Esophagus muscularis mucosa (tissue), 4 donors: ENCODE data around the gene BST1. TPM values are rescaled to one million over a fixed set of nuclear protein-coding genes. Genes with fewer than 3 reads are reported as not detected.
A peak's percentile ranks its signal among the peaks of the same experiment; 100 is the strongest.

Experiments used
- DNase-seq: peaks from one replicate; pipeline ENCODE4 v3.0.0-alpha.2; 2017; ENCODE audit errors: extremely low spot score
- H3K27ac ChIP-seq, 4 donors: fragments of 200-600 bp; sonication (generic); replicated peaks in 1 of 4; 1 replicate in 3 of 4; 2 replicates in 1 of 4; pipeline ENCODE4 v1.5.1; 2016 to 2019; ENCODE audit warnings: mild to moderate bottlenecking in 1 of 4
- H3K27me3 ChIP-seq, 4 donors: fragments of 200-600 bp; sonication (generic); one replicate each; pipeline versions ENCODE4 v1.5.1 to v1.6.0; 2016 to 2019
- H3K36me3 ChIP-seq, 4 donors: fragments of 200-600 bp; sonication (generic); one replicate each; pipeline ENCODE4 v1.5.1; 2016 to 2019
- H3K4me1 ChIP-seq, 4 donors: fragments of 200-600 bp; sonication (generic); one replicate each; pipeline ENCODE4 v1.5.1; 2016 to 2019
- H3K4me3 ChIP-seq, 4 donors: fragments of 200-600 bp; sonication (generic); 1 replicate in 2 of 4; 2 replicates in 2 of 4; pipeline ENCODE4 v1.5.1; 2016 to 2019; ENCODE audit warnings: mild to moderate bottlenecking in 4 of 4, moderate library complexity in 1 of 4
- H3K9me3 ChIP-seq, 4 donors: fragments of 200-600 bp; sonication (generic); 1 replicate in 3 of 4; 2 replicates in 1 of 4; pipeline ENCODE4 v1.5.1; 2016 to 2019
- CTCF ChIP-seq, 3 experiments: fragments of 200-600 bp in 2 of 3; fragments of 450-650 bp in 1 of 3; sonication (generic) in 2 of 3; IDR thresholded peaks; one replicate each; pipeline ENCODE4 v1.5.1; 2017 to 2019; ENCODE audit warnings: antibody characterized with exemption in 3 of 3, mild to moderate bottlenecking in 2 of 3, moderate library complexity in 1 of 3
- EP300 ChIP-seq: sonication (generic); formaldehyde crosslinking; IDR thresholded peaks from one replicate; pipeline ENCODE4 v1.6.1; 2017; ENCODE audit warnings: antibody characterized with exemption
- POLR2A ChIP-seq: fragments of 450-650 bp; IDR thresholded peaks from one replicate; pipeline ENCODE4 v1.6.1; 2017; ENCODE audit warnings: antibody characterized with exemption, moderate library complexity, mild to moderate bottlenecking, low read depth
- POLR2AphosphoS5 ChIP-seq, 2 donors: sonication (generic); formaldehyde crosslinking; IDR thresholded peaks; one replicate each; pipeline ENCODE4 v1.6.1; 2017; ENCODE audit warnings: antibody characterized with exemption in 2 of 2
- WGBS: methylation state at CpG from one replicate; pipeline ENCODE4 v1.1.5; 2018; 5-methylcytosine and 5-hydroxymethylcytosine counted together
- intact Hi-C: fragments of 100-400 bp; cut with DNase I; formaldehyde crosslinking; loops from one replicate; pipeline ENCODE4 v1.15.1; 2023
- total RNA-seq, 4 donors: library from RNA; depleted of rRNA; stranded (reverse); fragments of >200 nt; gene quantifications; one replicate each; pipeline versions ENCODE4 v1.1.0 to v1.2.1, GENCODE V29; 2016

The BST1 gene
- total RNA-seq, 4 donors from 2014 or later: 2.5 to 6.0 (median 4.3) TPM

- DNase-seq: no peak
- 6% methylated on average over 26 of the region's 76 CpGs for WGBS
These were observed 75.7 kb downstream of the BST1 start, which contains the start of gene CD38 for GRCh38 chr4:15778289-15779241. TSS of gene CD38 (plus strand) at chr4:15778328. CDS start at chr4:15778415, 87 bp downstream.

GRCh38 chr4:15779306-15779705 lies 76.4 kb downstream of the BST1 start:
- H3K9me3 ChIP-seq: no peaks in the 10 kb centered on the region
- no peak for DNase-seq
- H3K4me3 ChIP-seq: peak overlapping the region; percentile 59 to 70 (median 64)
- peak overlapping the region in 3 of 4 donors; percentile 59 to 73 (median 59) for H3K27ac ChIP-seq
- WGBS: under 1% methylated on average over 14 of the region's 14 CpGs
- no peaks in the 10 kb centered on the region for H3K36me3 ChIP-seq
- TF ChIP-seq CTCF (IDR thresholded peaks at IDR 0.05) (peak; percentile 44 to 57 (median 54)), POLR2AphosphoS5 (IDR thresholded peaks at IDR 0.05) (peak in 1 of 2 donors; percentile 29), EP300 (no peak)
- peaks cover 0 to 10% (median 0%) of the 10 kb centered on the region in 4 donors for H3K27me3 ChIP-seq
- H3K4me1 ChIP-seq: peaks cover 9 to 24% (median 22%) of the 10 kb centered on the region in 4 donors
- intact Hi-C loops: no loop called here

More at GRCh38 chr4:15778289-15779241, 75.7 kb downstream of the BST1 start, which contains the start of gene CD38:
- Histone ChIP-seq H3K27ac (peak within 1 kb of the TSS in 3 of 4 donors; percentile 59 to 73 (median 59)), H3K27me3 (peaks cover 0 to 10% (median 0%) of the 10 kb centered on the region in 4 donors), H3K9me3 (no peaks in the 10 kb centered on the region), H3K4me3 (peak within 1 kb of the TSS; percentile 59 to 70 (median 64)), H3K4me1 (peaks cover 9 to 24% (median 22%) of the 10 kb centered on the region in 4 donors), H3K36me3 (no peaks in the 10 kb centered on the region)
- intact Hi-C loops: no loop called here
- TF ChIP-seq POLR2A (no peak), EP300 (no peak), CTCF (IDR thresholded peaks at IDR 0.05) (no peak), POLR2AphosphoS5 (IDR thresholded peaks at IDR 0.05) (no peak)

- H3K4me1 ChIP-seq: peaks cover 9 to 24% (median 22%) of the 10 kb centered on the region in 4 donors
- intact Hi-C loops: no loop called here
- WGBS: 76% methylated on average over 1 of the region's 1 CpG
- DNase-seq: no peak
- H3K27me3 ChIP-seq: peaks cover 0 to 10% (median 0%) of the 10 kb centered on the region in 4 donors
- H3K9me3 ChIP-seq: no peaks in the 10 kb centered on the region
- H3K4me3 ChIP-seq: peak overlapping the region; percentile 59 to 70 (median 64)
- TF ChIP-seq POLR2A (no peak), CTCF (IDR thresholded peaks at IDR 0.05) (no peak), EP300 (no peak), POLR2AphosphoS5 (IDR thresholded peaks at IDR 0.05) (no peak)
- H3K27ac ChIP-seq: peak overlapping the region in 3 of 4 donors; percentile 59 to 73 (median 59)
- no peaks in the 10 kb centered on the region for H3K36me3 ChIP-seq
These were observed 76.9 kb downstream of the BST1 start for GRCh38 chr4:15779809-15780208.

- no peak overlapping the region for H3K27ac ChIP-seq
- H3K4me3 ChIP-seq: no peak overlapping the region
- peaks cover 9 to 24% (median 22%) of the 10 kb centered on the region in 4 donors for H3K4me1 ChIP-seq
- TF ChIP-seq POLR2A (no peak), POLR2AphosphoS5 (IDR thresholded peaks at IDR 0.05) (no peak), EP300 (no peak), CTCF (IDR thresholded peaks at IDR 0.05) (no peak)
- H3K27me3 ChIP-seq: peaks cover 0 to 11% (median 0%) of the 10 kb centered on the region in 4 donors
- H3K36me3 ChIP-seq: no peaks in the 10 kb centered on the region
- DNase-seq: no peak
- intact Hi-C loops: no loop called here
- no peaks in the 10 kb centered on the region for H3K9me3 ChIP-seq
- WGBS: 87% methylated on average over 6 of the region's 6 CpGs
These were observed 78.7 kb downstream of the BST1 start for GRCh38 chr4:15781427-15782095.

Other genes starting within 250 kb of the BST1 start
- gene CC2D2A, start 233.2 kb upstream of the BST1 start, total RNA-seq: 10 to 100 TPM; 23.0 to 59.7 (median 45.0) TPM
- 100 to 1,000 TPM in 3 of 4 donors, 10 to 100 TPM in 1; 67.8 to 141 (median 140) TPM for gene FBXL5, start 47.7 kb upstream of the BST1 start, total RNA-seq
- gene FAM200B, start 21.2 kb upstream of the BST1 start, total RNA-seq: 10 to 100 TPM; 40.4 to 88.5 (median 71.2) TPM
- 1 to 10 TPM; 1.4 to 5.8 (median 2.6) TPM for gene CD38, start 75.3 kb downstream of the BST1 start, total RNA-seq
- gene FGFBP1, start 235.7 kb downstream of the BST1 start, total RNA-seq: under 1 TPM in 3 of 4 donors, not detected in 1; 0.33 to 0.92 (median 0.52) TPM